GM21390 (cell line): ENCODE measurements around the gene NATD1.

Experiments used
- ATAC-seq: cut with Tn5 transposase; IDR thresholded peaks from one replicate; pipeline ENCODE4 v1.9.1; 2021; ENCODE audit not compliant: unreplicated experiment

NATD1 gene

GRCh38 chr17:21218101-21218500 is 35.1 kb downstream of the NATD1 start:
- no peak for ATAC-seq

- ATAC-seq = no peak
Observed at GRCh38 chr17:21217346-21217745, 35.9 kb downstream of the NATD1 start.

GRCh38 chr17:21215935-21216334 is 37.3 kb downstream of the NATD1 start:
- ATAC-seq = no peak

GRCh38 chr17:21214777-21215541 is 38.3 kb downstream of the NATD1 start:
- peak; percentile 12 for ATAC-seq

- peak; percentile 82 for ATAC-seq
Observed at GRCh38 chr17:21214015-21214776, 39.0 kb downstream of the NATD1 start, which contains the start of gene TMEM11. TMEM11 (minus strand) TSS chr17:21214161; CDS start chr17:21214152, 9 bp downstream.

GRCh38 chr17:21213638-21214014 is 39.6 kb downstream of the NATD1 start:
- peak; percentile 14 for ATAC-seq

GRCh38 chr17:21212826-21213637 is 40.2 kb downstream of the NATD1 start:
- ATAC-seq = no peak

GRCh38 chr17:21211825-21212479 is 41.3 kb downstream of the NATD1 start:
- no peak for ATAC-seq

GRCh38 chr17:21210411-21211076 is 42.7 kb downstream of the NATD1 start:
- ATAC-seq = no peak

- no peak for ATAC-seq
Observed at GRCh38 chr17:21209511-21210175, 43.6 kb downstream of the NATD1 start.

GRCh38 chr17:21208352-21208751 is 44.9 kb downstream of the NATD1 start:
- ATAC-seq = no peak

GRCh38 chr17:21204935-21205334 is 48.3 kb downstream of the NATD1 start:
- ATAC-seq = no peak

GRCh38 chr17:21202512-21202911 is 50.7 kb downstream of the NATD1 start:
- no peak for ATAC-seq

GRCh38 chr17:21201874-21202273 is 51.3 kb downstream of the NATD1 start:
- no peak for ATAC-seq

- no peak for ATAC-seq
Observed at GRCh38 chr17:21201298-21201595, 52.0 kb downstream of the NATD1 start.

GRCh38 chr17:21200590-21201297 is 52.5 kb downstream of the NATD1 start:
- no peak for ATAC-seq

GRCh38 chr17:21199856-21200255 is 53.4 kb downstream of the NATD1 start:
- ATAC-seq = no peak

- ATAC-seq = no peak
Observed at GRCh38 chr17:21199311-21199710, 53.9 kb downstream of the NATD1 start.

GRCh38 chr17:21198411-21198810 is 54.8 kb downstream of the NATD1 start:
- no peak for ATAC-seq
